Stimulated activated naive CD8-positive, alpha-beta T cell treated with anti-CD3 and anti-CD28 coated beads, Interleukin-15, amount 100 ng/mL, for 72 hours (primary cell): ENCODE data around the gene LYRM1.
A peak's percentile ranks its signal among the peaks of the same experiment; 100 is the strongest.
"Not testable (repeated sequence)": the region's sequence is repeated elsewhere in the genome, so short reads cannot be mapped to it uniquely, and the experiment has no call there.

Experiments
- ATAC-seq: fragments of 150-1000 bp; cut with Tn5 transposase; 2 replicates; pipeline ENCODE4 v1.10.0; 2021; ENCODE audit warnings: mild to moderate bottlenecking, moderate library complexity
- DNase-seq, 2 donors: peaks; one replicate each; pipeline ENCODE4 v3.0.0; 2021 to 2022
- H3K27ac Mint-ChIP-seq, 2 donors: one replicate each; pipeline ENCODE4 v1.8.0; 2022; ENCODE audit warnings: mild to moderate bottlenecking in 2 of 2, mixed read lengths in 2 of 2, moderate library complexity in 2 of 2
- H3K27me3 Mint-ChIP-seq: one replicate; pipeline ENCODE4 v1.8.0; 2022; ENCODE audit warnings: mixed read lengths
- H3K4me1 Mint-ChIP-seq: one replicate; pipeline ENCODE4 v1.8.0; 2022; ENCODE audit warnings: mild to moderate bottlenecking, mixed read lengths
- H3K4me3 Mint-ChIP-seq, 2 donors: one replicate each; pipeline ENCODE4 v1.8.0; 2022; ENCODE audit warnings: mild to moderate bottlenecking in 2 of 2, mixed read lengths in 2 of 2, moderate library complexity in 1 of 2
- H3K9me3 Mint-ChIP-seq, 2 donors: one replicate each; pipeline ENCODE4 v1.8.0; 2022; ENCODE audit warnings: mixed read lengths in 2 of 2

LYRM1 gene

GRCh38 chr16:20905576-20905975, 5.0 kb downstream of the LYRM1 start:
- no peak overlapping the region for H3K4me3 Mint-ChIP-seq
- H3K27ac Mint-ChIP-seq = no peak overlapping the region
- no peaks in the 10 kb centered on the region for H3K27me3 Mint-ChIP-seq
- H3K4me1 Mint-ChIP-seq = peaks cover 85% of the 10 kb centered on the region
- no peak for ATAC-seq
- no peaks in the 10 kb centered on the region for H3K9me3 Mint-ChIP-seq
- no peak for DNase-seq

- H3K4me3 Mint-ChIP-seq = no peak overlapping the region
Observed at GRCh38 chr16:20906341-20907255, 6.0 kb downstream of the LYRM1 start.

GRCh38 chr16:20910781-20911321, 10.3 kb downstream of the LYRM1 start:
- peak; percentile 90 for ATAC-seq
- H3K4me1 Mint-ChIP-seq = peaks cover 70% of the 10 kb centered on the region
- peak overlapping the region in 1 of 2 donors; percentile 90 for H3K27ac Mint-ChIP-seq
- H3K4me3 Mint-ChIP-seq = peak overlapping the region; percentile 76 to 84
- H3K27me3 Mint-ChIP-seq = no peaks in the 10 kb centered on the region
- no peaks in the 10 kb centered on the region for H3K9me3 Mint-ChIP-seq
- DNase-seq = no peak

More at GRCh38 chr16:20906341-20907255, 6.0 kb downstream of the LYRM1 start:
- Mint-ChIP-seq H3K4me1 (peaks cover 88% of the 10 kb centered on the region), H3K27ac (no peak overlapping the region), H3K9me3 (no peaks in the 10 kb centered on the region), H3K27me3 (no peaks in the 10 kb centered on the region)
- DNase-seq (no peak), ATAC-seq (no peak)

GRCh38 chr16:20911361-20911760, 10.8 kb downstream of the LYRM1 start:
- ATAC-seq (peak; percentile 22), DNase-seq (peak in 1 of 2 donors; percentile 14)
- H3K9me3 Mint-ChIP-seq = no peaks in the 10 kb centered on the region
- H3K27ac Mint-ChIP-seq = peak overlapping the region; percentile 31 to 90
- H3K4me3 Mint-ChIP-seq = peak overlapping the region; percentile 76 to 84
- no peaks in the 10 kb centered on the region for H3K27me3 Mint-ChIP-seq
- H3K4me1 Mint-ChIP-seq = peaks cover 68% of the 10 kb centered on the region

- Mint-ChIP-seq H3K27me3 (no peaks in the 10 kb centered on the region), H3K27ac (no peak overlapping the region), H3K4me1 (peaks cover 64% of the 10 kb centered on the region), H3K9me3 (no peaks in the 10 kb centered on the region), H3K4me3 (no peak overlapping the region)
- DNase-seq = no peak
- ATAC-seq = no peak
Observed at GRCh38 chr16:20916289-20916688, 15.7 kb downstream of the LYRM1 start.

- Mint-ChIP-seq H3K4me3 (no peak overlapping the region), H3K27ac (no peak overlapping the region), H3K4me1 (peaks cover 57% of the 10 kb centered on the region), H3K9me3 (no peaks in the 10 kb centered on the region), H3K27me3 (no peaks in the 10 kb centered on the region)
- no peak for DNase-seq
- ATAC-seq = no peak
Observed at GRCh38 chr16:20916942-20917341, 16.4 kb downstream of the LYRM1 start.

GRCh38 chr16:20918486-20919239, 18.1 kb downstream of the LYRM1 start:
- peaks cover 49% of the 10 kb centered on the region for H3K4me1 Mint-ChIP-seq
- peak overlapping the region; percentile 68 to 90 for H3K27ac Mint-ChIP-seq
- H3K27me3 Mint-ChIP-seq = no peaks in the 10 kb centered on the region

GRCh38 chr16:20920091-20920490, 19.5 kb downstream of the LYRM1 start:
- ATAC-seq (peak; percentile 43), DNase-seq (no peak)
- H3K4me3 Mint-ChIP-seq = no peak overlapping the region
- no peaks in the 10 kb centered on the region for H3K27me3 Mint-ChIP-seq
- peaks cover 46% of the 10 kb centered on the region for H3K4me1 Mint-ChIP-seq
- no peaks in the 10 kb centered on the region for H3K9me3 Mint-ChIP-seq
- H3K27ac Mint-ChIP-seq = peak overlapping the region in 1 of 2 donors; percentile 34

More at GRCh38 chr16:20918486-20919239, 18.1 kb downstream of the LYRM1 start:
- Mint-ChIP-seq H3K9me3 (no peaks in the 10 kb centered on the region), H3K4me3 (peak overlapping the region; percentile 36 to 37)
- no peak for DNase-seq
- ATAC-seq = no peak

GRCh38 chr16:20920799-20921198, 20.2 kb downstream of the LYRM1 start:
- Mint-ChIP-seq H3K4me3 (no peak overlapping the region), H3K9me3 (no peaks in the 10 kb centered on the region), H3K27ac (no peak overlapping the region), H3K4me1 (peaks cover 41% of the 10 kb centered on the region), H3K27me3 (no peaks in the 10 kb centered on the region)
- ATAC-seq (no peak), DNase-seq (no peak)

GRCh38 chr16:20923876-20924275, 23.3 kb downstream of the LYRM1 start:
- no peak overlapping the region for H3K27ac Mint-ChIP-seq
- H3K27me3 Mint-ChIP-seq = no peaks in the 10 kb centered on the region
- ATAC-seq (no peak), DNase-seq (no peak)
- H3K9me3 Mint-ChIP-seq = no peaks in the 10 kb centered on the region
- peaks cover 17% of the 10 kb centered on the region for H3K4me1 Mint-ChIP-seq
- H3K4me3 Mint-ChIP-seq = no peak overlapping the region

GRCh38 chr16:20925751-20926150, 25.2 kb downstream of the LYRM1 start:
- no peak overlapping the region for H3K4me3 Mint-ChIP-seq
- no peak overlapping the region for H3K27ac Mint-ChIP-seq
- DNase-seq (no peak), ATAC-seq (no peak)
- no peaks in the 10 kb centered on the region for H3K4me1 Mint-ChIP-seq
- H3K9me3 Mint-ChIP-seq = no peaks in the 10 kb centered on the region
- no peaks in the 10 kb centered on the region for H3K27me3 Mint-ChIP-seq

GRCh38 chr16:20928774-20929411, 28.3 kb downstream of the LYRM1 start:
- Mint-ChIP-seq H3K9me3 (no peaks in the 10 kb centered on the region), H3K4me3 (no peak overlapping the region), H3K27ac (no peak overlapping the region), H3K4me1 (no peaks in the 10 kb centered on the region), H3K27me3 (no peaks in the 10 kb centered on the region)
- ATAC-seq (no peak), DNase-seq (no peak)

GRCh38 chr16:20929676-20930364, 29.2 kb downstream of the LYRM1 start:
- not testable (repeated sequence) for DNase-seq, H3K27ac Mint-ChIP-seq, H3K27me3 Mint-ChIP-seq, H3K4me3 Mint-ChIP-seq, ATAC-seq, H3K4me1 Mint-ChIP-seq, H3K9me3 Mint-ChIP-seq

GRCh38 chr16:20930365-20930690, 29.8 kb downstream of the LYRM1 start:
- Mint-ChIP-seq H3K4me3 (no peak overlapping the region), H3K27me3 (peaks cover 6% of the 10 kb centered on the region), H3K27ac (no peak overlapping the region), H3K9me3 (no peaks in the 10 kb centered on the region), H3K4me1 (no peaks in the 10 kb centered on the region)
- DNase-seq (no peak), ATAC-seq (no peak)

GRCh38 chr16:20931066-20931600, 30.6 kb downstream of the LYRM1 start:
- no peak for ATAC-seq
- peaks cover 6% of the 10 kb centered on the region for H3K27me3 Mint-ChIP-seq

More at GRCh38 chr16:20931066-20931600, 30.6 kb downstream of the LYRM1 start:
- Mint-ChIP-seq H3K27ac (no peak overlapping the region), H3K4me3 (no peak overlapping the region), H3K4me1 (no peaks in the 10 kb centered on the region), H3K9me3 (no peaks in the 10 kb centered on the region)
- no peak for DNase-seq
